Measurements from ENCODE around the gene TPPP.
"Not testable (repeated sequence)": the region's sequence is repeated elsewhere in the genome, so short reads cannot be mapped to it uniquely, and the experiment has no call there.

The TPPP gene

GRCh38 chr5:694042-694431, 885 bp upstream of the TPPP start:
- not testable (repeated sequence) for DNase-seq (ENCODE audit: low read depth in 2 of 2)

GRCh38 chr5:692529-693041, 567 bp downstream of the TPPP start:
- DNase-seq (ENCODE audit: low read depth in 2 of 2), result not testable (repeated sequence)

- no peak for DNase-seq (ENCODE audit: low read depth in 2 of 2)
Observed at GRCh38 chr5:691817-692528, 1.2 kb downstream of the TPPP start.

- DNase-seq (ENCODE audit: low read depth in 2 of 2), result not testable (repeated sequence)
Observed at GRCh38 chr5:691049-691448, 2.1 kb downstream of the TPPP start.

- DNase-seq (ENCODE audit: low read depth in 2 of 2), result not testable (repeated sequence)
Observed at GRCh38 chr5:690293-690692, 2.9 kb downstream of the TPPP start.

GRCh38 chr5:688348-689010, 4.7 kb downstream of the TPPP start:
- DNase-seq (ENCODE audit: low read depth in 2 of 2), result not testable (repeated sequence)

GRCh38 chr5:686936-687335, 6.2 kb downstream of the TPPP start:
- not testable (repeated sequence) for DNase-seq (ENCODE audit: low read depth in 2 of 2)

GRCh38 chr5:686172-686523, 7.0 kb downstream of the TPPP start:
- not testable (repeated sequence) for DNase-seq (ENCODE audit: low read depth in 2 of 2)

GRCh38 chr5:685262-686171, 7.6 kb downstream of the TPPP start:
- DNase-seq (ENCODE audit: low read depth in 2 of 2), result no peak

GRCh38 chr5:684751-685216, 8.4 kb downstream of the TPPP start:
- no peak for DNase-seq (ENCODE audit: low read depth in 2 of 2)

GRCh38 chr5:683551-684481, 9.3 kb downstream of the TPPP start:
- no peak for DNase-seq (ENCODE audit: low read depth in 2 of 2)

- not testable (repeated sequence) for DNase-seq (ENCODE audit: low read depth in 2 of 2)
Observed at GRCh38 chr5:682651-683358, 10.3 kb downstream of the TPPP start.

GRCh38 chr5:682216-682615, 10.9 kb downstream of the TPPP start:
- DNase-seq (ENCODE audit: low read depth in 2 of 2), result not testable (repeated sequence)

- DNase-seq (ENCODE audit: low read depth in 2 of 2), result not testable (repeated sequence)
Observed at GRCh38 chr5:681317-682191, 11.6 kb downstream of the TPPP start.

- DNase-seq (ENCODE audit: low read depth in 2 of 2), result not testable (repeated sequence)
Observed at GRCh38 chr5:680836-681235, 12.3 kb downstream of the TPPP start.

- not testable (repeated sequence) for DNase-seq (ENCODE audit: low read depth in 2 of 2)
Observed at GRCh38 chr5:680118-680795, 12.9 kb downstream of the TPPP start.

- DNase-seq (ENCODE audit: low read depth in 2 of 2), result not testable (repeated sequence)
Observed at GRCh38 chr5:679166-679895, 13.8 kb downstream of the TPPP start.

GRCh38 chr5:678521-678920, 14.6 kb downstream of the TPPP start:
- DNase-seq (ENCODE audit: low read depth in 2 of 2), result not testable (repeated sequence)

Data from stimulated activated CD8-positive, alpha-beta memory T cell treated with anti-CD3 and anti-CD28 coated beads, Interleukin-15, amount 100 ng/mL, for 4 hours (primary cell).